ENCODE measurements around the gene GHITM.
"Not testable (repeated sequence)": the region's sequence is repeated elsewhere in the genome, so short reads cannot be mapped to it uniquely, and the experiment has no call there.

GRCh38 chr10:84117204-84117603, 22.1 kb upstream of the GHITM start:
- not testable (repeated sequence) for TF ChIP-seq POLR2A, CHD1 (IDR thresholded peaks at IDR 0.05; ENCODE audit: low read depth, low read length)
